ENCODE measurements around the gene FUT7. TPM values are rescaled to one million over a fixed set of nuclear protein-coding genes. Genes with fewer than 3 reads are reported as not detected.

FUT7 gene
- total and polyA plus RNA-seq, 2 of the 13 experiments (the other 11 are each of a cell fraction or from before 2014, with no cell fraction given): 0.05 TPM; not detected in 1

GRCh38 chr9:137055385-137056364 lies 23.8 kb upstream of the FUT7 start (continued):
- TF ChIP-seq ATRX (CRISPR knock-in tag; IDR thresholded peaks at IDR 0.05; ENCODE audit: borderline replicate concordance) (no peak), MTF2 (CRISPR knock-in tag; IDR thresholded peaks at IDR 0.05; ENCODE audit: borderline replicate concordance) (no peak), ZNF234 (CRISPR knock-in tag; conservative IDR thresholded peaks at IDR 0.05) (no peak), ZNF256 (CRISPR knock-in tag; conservative IDR thresholded peaks at IDR 0.05) (no peak; the same call in 1 of the 2 replicates), HNRNPH1 (optimal IDR thresholded peaks at IDR 0.05; ENCODE audit: low read depth, low read length) (no peak), ZNF75D (CRISPR knock-in tag; IDR thresholded peaks at IDR 0.05; ENCODE audit: borderline replicate concordance) (no peak), ZBTB44 (CRISPR knock-in tag; IDR thresholded peaks at IDR 0.05) (no peak), ZNF841 (CRISPR knock-in tag; IDR thresholded peaks at IDR 0.05; ENCODE audit: borderline replicate concordance) (no peak), HINFP (CRISPR knock-in tag; IDR thresholded peaks at IDR 0.05; ENCODE audit: low read depth) (no peak), MEIS2 (CRISPR knock-in tag; IDR thresholded peaks at IDR 0.05) (no peak), ZNF782 (CRISPR knock-in tag; IDR thresholded peaks at IDR 0.05; ENCODE audit: borderline replicate concordance) (no peak), ZNF7 (CRISPR knock-in tag; IDR thresholded peaks at IDR 0.05) (no peak), MBNL3 (CRISPR knock-in tag; conservative IDR thresholded peaks at IDR 0.05) (no peak), ZNF431 (CRISPR knock-in tag; IDR thresholded peaks at IDR 0.05; ENCODE audit: borderline replicate concordance, low read depth) (no peak), ZNF124 (CRISPR knock-in tag; IDR thresholded peaks at IDR 0.05) (0 out of 2 replicates have a peak, but pooled peaks have one; percentile 72), YEATS4 (CRISPR knock-in tag; IDR thresholded peaks at IDR 0.05; ENCODE audit: borderline replicate concordance) (0 out of 2 replicates have a peak, but pooled peaks have one; percentile 57), KDM1A (CRISPR knock-in tag; IDR thresholded peaks at IDR 0.05) (0 out of 2 replicates have a peak, but pooled peaks have one; percentile 15), CCAR2 (optimal IDR thresholded peaks at IDR 0.05; ENCODE audit: low read depth, low read length) (no peak), ZBTB33 (CRISPR knock-in tag; IDR thresholded peaks at IDR 0.05) (no peak; the same call in 1 of the 2 replicates), HNRNPK (IDR thresholded peaks at IDR 0.05; ENCODE audit: low read depth, low read length, poor library complexity, severe bottlenecking) (no peak), ZNF20 (CRISPR knock-in tag; IDR thresholded peaks at IDR 0.05) (no peak), ZNF337 (CRISPR knock-in tag; IDR thresholded peaks at IDR 0.05; ENCODE audit: borderline replicate concordance, low read depth) (no peak), ZNF235 (CRISPR knock-in tag; IDR thresholded peaks at IDR 0.05; ENCODE audit: borderline replicate concordance) (peak; percentile 50; the same call in 1 of the 2 replicates), ZNF552 (CRISPR knock-in tag; IDR thresholded peaks at IDR 0.05; ENCODE audit: borderline replicate concordance) (no peak)
